T-cell (primary cell): Measurements from ENCODE around the gene LAT. TPM values are rescaled to one million over a fixed set of nuclear protein-coding genes. Genes with fewer than 3 reads are reported as not detected.

ENCODE experiments used
- ATAC-seq, 4 experiments: fragments of 200-7000 bp in 3 of 4; fragments of 150-1000 bp in 1 of 4; cut with Tn5 transposase; replicated peaks in 1 of 4; 1 replicate in 3 of 4; 2 replicates in 1 of 4; pipeline ENCODE4 v1.10.0; 2021; ENCODE audit warnings: moderate library complexity in 3 of 4, mild to moderate bottlenecking in 2 of 4, moderate number of reproducible peaks in 1 of 4
- CTCF ChIA-PET, 2 donors: fragments of 300-600 bp; sonication (Branson Sonifier 250); formaldehyde crosslinking; loops; one replicate each; lab custom pipeline; 2022; ENCODE audit warnings: antibody characterized with exemption in 2 of 2; lab: Charles Lee
- POLR2A ChIA-PET, 2 donors: fragments of 300-600 bp; sonication (Branson Sonifier 250); formaldehyde crosslinking; loops; one replicate each; lab custom pipeline; 2022; ENCODE audit warnings: antibody characterized with exemption in 2 of 2; lab: Charles Lee
- DNase-seq, 35 experiments: peaks; one replicate each; pipeline versions ENCODE4 v3.0.0 to v3.0.0-alpha.2; 2013 to 2023
- H3K27ac ChIP-seq: one replicate; pipeline ENCODE4 v1.5.1; 2013; ENCODE audit warnings: low read length
- H3K27me3 ChIP-seq, 2 experiments: replicated peaks in 1 of 2; 1 replicate in 1 of 2; 2 replicates in 1 of 2; pipeline versions ENCODE4 v1.6.1 to v1.7.0; 2013; ENCODE audit warnings: low read length in 1 of 2, mixed read lengths in 1 of 2; ENCODE audit not compliant: control insufficient read depth in 2 of 2, insufficient read depth in 2 of 2; ENCODE audit errors: extremely low read depth in 1 of 2
- H3K36me3 ChIP-seq, 2 donors: 1 replicate in 1 of 2; 2 replicates in 1 of 2; pipeline versions ENCODE4 v1.6.1 to v1.7.0; 2013; ENCODE audit warnings: low read length in 1 of 2; ENCODE audit not compliant: control insufficient read depth in 2 of 2, insufficient read depth in 1 of 2; ENCODE audit errors: extremely low read depth in 1 of 2
- H3K4me1 ChIP-seq, 2 experiments: 1 replicate in 1 of 2; 2 replicates in 1 of 2; pipeline versions ENCODE4 v1.6.1 to v1.7.0; 2013; ENCODE audit warnings: low read length in 2 of 2, mixed read lengths in 1 of 2; ENCODE audit not compliant: insufficient read depth in 2 of 2, control insufficient read depth in 1 of 2; ENCODE audit errors: extremely low read depth in 1 of 2
- H3K4me3 ChIP-seq, 2 donors: 1 replicate in 1 of 2; 2 replicates in 1 of 2; pipeline versions ENCODE4 v1.5.1 to v1.7.0; 2013; ENCODE audit warnings: mild to moderate bottlenecking in 2 of 2, low read length in 1 of 2, moderate library complexity in 1 of 2; ENCODE audit not compliant: control insufficient read depth in 1 of 2; ENCODE audit errors: extremely low read depth in 1 of 2
- H3K9me3 ChIP-seq: 2 replicates; pipeline ENCODE4 v1.7.0; 2013
- H3K27ac Mint-ChIP-seq, 2 donors: one replicate each; pipeline ENCODE4 v1.8.0; 2020 to 2021; ENCODE audit warnings: mild to moderate bottlenecking in 2 of 2, mixed read lengths in 2 of 2
- H3K27me3 Mint-ChIP-seq, 2 donors: one replicate each; pipeline ENCODE4 v1.8.0; 2021 to 2022; ENCODE audit warnings: mixed read lengths in 2 of 2
- H3K36me3 Mint-ChIP-seq: one replicate; pipeline ENCODE4 v1.8.0; 2021; ENCODE audit warnings: mixed read lengths
- H3K4me1 Mint-ChIP-seq, 3 donors: one replicate each; pipeline ENCODE4 v1.8.0; 2020 to 2022; ENCODE audit warnings: mixed read lengths in 3 of 3, mild to moderate bottlenecking in 1 of 3
- H3K4me3 Mint-ChIP-seq, 3 donors: one replicate each; pipeline ENCODE4 v1.8.0; 2020 to 2022; ENCODE audit warnings: mild to moderate bottlenecking in 3 of 3, mixed read lengths in 3 of 3, moderate library complexity in 3 of 3
- H3K9me3 Mint-ChIP-seq, 3 donors: one replicate each; pipeline ENCODE4 v1.8.0; 2020 to 2022; ENCODE audit warnings: mixed read lengths in 3 of 3
- WGBS: methylation state at CpG from one replicate; pipeline ENCODE4 v1.1.5; 2013; ENCODE audit warnings: missing lambda C conversion rate; ENCODE audit not compliant: insufficient coverage; 5-methylcytosine and 5-hydroxymethylcytosine counted together
- total RNA-seq, 35 experiments: library from RNA in 6 of 35; stranded (reverse) in 6 of 35; fragments of 120-200 nt in 1 of 35; gene quantifications; one replicate each; pipeline versions ENCODE4 v1.2.1 to v1.2.4 and lab custom pipeline; 2013 to 2026

LAT gene
- total RNA-seq, 5 donors from 2014 or later (not counting 1 experiment from before 2014, with no cell fraction given) = 237 to 440 (median 378) TPM

DNA sequence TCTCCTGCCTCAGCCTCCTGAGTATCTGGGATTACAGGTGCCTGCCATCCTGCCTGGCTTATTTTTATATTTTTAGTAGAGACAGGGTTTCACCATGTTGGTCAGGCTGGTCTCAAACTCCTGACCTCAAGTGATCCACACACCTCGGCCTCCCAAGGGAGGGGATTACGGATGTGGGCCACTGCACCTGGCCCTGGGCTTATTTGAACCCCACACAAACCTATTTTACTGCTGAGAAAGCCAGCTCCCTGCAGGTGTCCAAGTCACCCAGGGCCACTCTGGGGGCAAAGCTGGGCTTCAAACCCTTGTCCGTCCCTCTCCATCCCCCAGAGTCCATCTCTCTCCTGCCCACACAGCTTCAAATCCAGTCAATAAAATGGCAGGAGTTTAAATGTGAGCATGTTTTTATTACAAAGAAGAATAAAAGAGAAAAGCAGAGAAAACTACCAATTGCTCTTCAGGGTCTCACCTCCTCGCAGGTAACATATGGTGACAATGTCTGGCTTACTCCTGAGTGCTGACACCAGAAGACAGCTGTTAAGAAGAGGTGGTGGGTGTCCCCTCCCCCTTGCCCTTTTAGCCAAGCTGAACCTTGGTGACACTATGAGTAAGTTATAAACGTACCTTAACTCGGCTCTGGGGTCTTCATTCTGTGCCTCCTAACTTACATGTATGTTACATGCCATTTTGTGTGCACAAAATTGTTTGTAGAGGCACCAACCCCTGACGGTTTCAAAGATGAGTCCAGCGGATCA lies 45.4 kb downstream of the LAT start:
- DNase-seq (no peak), ATAC-seq (no peak)
- no peak overlapping the region for H3K4me3 ChIP-seq
- POLR2A ChIA-PET = interaction anchor here in 1 of 2 donors (0.6 kb wide), 1 partner anchor 46 kb away, joined by 3 read pairs; the partner anchor contains the start of gene LAT
- Mint-ChIP-seq H3K9me3 (no peaks in the 10 kb centered on the region), H3K27ac (peak overlapping the region; percentile 76 to 82), H3K36me3 (no peaks in the 10 kb centered on the region), H3K27me3 (no peaks in the 10 kb centered on the region), H3K4me3 (no peak overlapping the region), H3K4me1 (peaks cover 28 to 33% (median 31%) of the 10 kb centered on the region in 3 donors)
- H3K27me3 ChIP-seq = peaks cover 0 to 3% of the 10 kb centered on the region in 2 experiments
- CTCF ChIA-PET = interaction anchor here (0.5 kb wide), 3 partner anchors 101 to 1664 kb away, joined by 4 to 9 read pairs (median 4); no protein-coding TSS in a partner anchor
- WGBS = 86% methylated on average over 2 of the region's 8 CpGs
- H3K4me1 ChIP-seq = peaks cover 10 to 27% of the 10 kb centered on the region in 2 experiments
- no peaks in the 10 kb centered on the region for H3K36me3 ChIP-seq
- no peaks in the 10 kb centered on the region for H3K9me3 ChIP-seq
- H3K27ac ChIP-seq = no peak overlapping the region

Other genes with a start within 250 kb of the LAT start
- gene NPIPB9, start 233.3 kb upstream of the LAT start, total RNA-seq = 1 to 10 TPM; 3.8 to 6.6 (median 4.5) TPM
- gene ATXN2L, start 162.1 kb upstream of the LAT start, total RNA-seq = 100 to 1,000 TPM; 273 to 345 (median 281) TPM
- 100 to 1,000 TPM in 4 of 5 donors, 10 to 100 TPM in 1; 90.2 to 131 (median 105) TPM for gene TUFM, start 138.7 kb upstream of the LAT start, total RNA-seq
- 100 to 1,000 TPM in 3 of 5 donors, 10 to 100 TPM in 2; 90.5 to 127 (median 120) TPM for gene SH2B1, start 121.2 kb upstream of the LAT start, total RNA-seq
- 1 to 10 TPM in 2 of 5 donors, under 1 TPM in 3; 0.82 to 1.6 (median 0.95) TPM for gene ATP2A1, start 106.6 kb upstream of the LAT start, total RNA-seq
- gene RABEP2, start 59.8 kb upstream of the LAT start, total RNA-seq = 10 to 100 TPM; 26.9 to 35.5 (median 33.5) TPM
- 10 to 100 TPM in 1 of 5 donors, 1 to 10 TPM in 3, under 1 TPM in 1; 0.82 to 11.9 (median 3.5) TPM for gene CD19, start 53.1 kb upstream of the LAT start, total RNA-seq
- gene NFATC2IP, start 34.1 kb upstream of the LAT start, total RNA-seq = 100 to 1,000 TPM in 3 of 5 donors, 10 to 100 TPM in 2; 78.5 to 111 (median 100) TPM
- gene SPNS1, start 10.3 kb upstream of the LAT start, total RNA-seq = 10 to 100 TPM; 28.2 to 53.2 (median 47.7) TPM